ENCODE data around the gene LTB4R. TPM values are rescaled to one million over a fixed set of nuclear protein-coding genes. Genes with fewer than 3 reads are reported as not detected.

Gene LTB4R
- polyA plus RNA-seq, 2 of the 4 experiments (the other 2 are of a cell fraction), result 8.3 to 10.2 TPM

GRCh38 chr14:24309538-24310264, 1.6 kb upstream of the LTB4R start, which contains the start of gene LTB4R2:
Gene LTB4R2, plus strand, starts transcription at chr14:24310140. Its CDS starts 525 bp downstream, at chr14:24310665.
- CTCF ChIA-PET, result interaction anchor here (1.3 to 46.6 kb wide), 8 partner anchors 11 to 120 kb away, joined by 3 to 1142 read pairs (median 130); partner anchors contain the start of genes ADCY4, CBLN3, DHRS1 and KHNYN

GRCh38 chr14:24310265-24310645, 1.0 kb upstream of the LTB4R start:
- TF ChIP-seq RNF2 (IDR thresholded peaks at IDR 0.05; ENCODE audit: borderline replicate concordance, low read depth) (no peak), MYC (IDR thresholded peaks at IDR 0.05; ENCODE audit: borderline replicate concordance, low read length) (no peak), PHF8 (IDR thresholded peaks at IDR 0.05; ENCODE audit: borderline replicate concordance, low read depth) (no peak), BCL3 (IDR thresholded peaks at IDR 0.05) (no peak), JUNB (IDR thresholded peaks at IDR 0.05) (no peak), POLR2AphosphoS2 (conservative IDR thresholded peaks at IDR 0.05; ENCODE audit: low read length) (no peak), RCOR1 (IDR thresholded peaks at IDR 0.05; ENCODE audit: low read depth, low read length) (no peak), GATA3 (IDR thresholded peaks at IDR 0.05; ENCODE audit: borderline replicate concordance) (no peak), JUN (IDR thresholded peaks at IDR 0.05) (no peak), HDAC2 (IDR thresholded peaks at IDR 0.05) (no peak), PBX3 (IDR thresholded peaks at IDR 0.05) (no peak), CBX2 (IDR thresholded peaks at IDR 0.05; ENCODE audit: borderline replicate concordance, low read depth) (no peak)
- Histone ChIP-seq H3K4me3 (no peak overlapping the region), H3K27ac (no peak overlapping the region), H3K4me1 (peaks cover 16% of the 10 kb centered on the region), H3K9me3 (no peaks in the 10 kb centered on the region), H3K4me2 (no peak overlapping the region)
- ATAC-seq (no peak), DNase-seq (ENCODE audit: low read depth in 1 of 2, low spot score in 1 of 2) (no peak), FAIRE-seq (no peak)
- ChIA-PET CTCF (interaction anchor here (6.5 to 46.6 kb wide), 6 partner anchors 10 to 120 kb away, joined by 76 to 1142 read pairs (median 302); partner anchors contain the start of genes ADCY4, CBLN3, DHRS1 and KHNYN), POLR2A (no interaction called here)
- 78% methylated on average over 5 of the region's 5 CpGs for WGBS (ENCODE audit: missing lambda C conversion rate)

More at GRCh38 chr14:24309538-24310264, 1.6 kb upstream of the LTB4R start, which contains the start of gene LTB4R2:
- 90% methylated on average over 5 of the region's 5 CpGs for WGBS (ENCODE audit: missing lambda C conversion rate)
- POLR2A ChIA-PET, result no interaction called here
- H3K4me1 ChIP-seq, result peaks cover 16% of the 10 kb centered on the region
- H3K27ac ChIP-seq, result no peak within 1 kb of the TSS
- no peak for ATAC-seq
- no peak for DNase-seq (ENCODE audit: low read depth in 1 of 2, low spot score in 1 of 2)
- no peak for TF ChIP-seq REST (IDR thresholded peaks at IDR 0.05)
- no peak for TF ChIP-seq MAFK (IDR thresholded peaks at IDR 0.05; ENCODE audit: partially characterized antibody)
- no peak for TF ChIP-seq MAZ (IDR thresholded peaks at IDR 0.05; ENCODE audit: borderline replicate concordance, low read depth, low read length)
- no peak for TF ChIP-seq NFE2L2 (conservative IDR thresholded peaks at IDR 0.05; ENCODE audit: low read length)
- TF ChIP-seq GATA3 (IDR thresholded peaks at IDR 0.05; ENCODE audit: borderline replicate concordance), result no peak
- no peak for TF ChIP-seq KDM1A (IDR thresholded peaks at IDR 0.05; ENCODE audit: low read depth)
- TF ChIP-seq FOXS1 (CRISPR knock-in tag; IDR thresholded peaks at IDR 0.05), result no peak
- TF ChIP-seq ZFP36 (IDR thresholded peaks at IDR 0.05; ENCODE audit: borderline replicate concordance, partially characterized antibody), result no peak
- no peak for TF ChIP-seq ATOH8 (CRISPR knock-in tag; IDR thresholded peaks at IDR 0.05; ENCODE audit: low read depth)
- TF ChIP-seq CHD4 (IDR thresholded peaks at IDR 0.05; ENCODE audit: borderline replicate concordance), result no peak
- TF ChIP-seq FOSB (CRISPR knock-in tag; IDR thresholded peaks at IDR 0.05), result no peak
- no peak for TF ChIP-seq CBX2 (IDR thresholded peaks at IDR 0.05; ENCODE audit: borderline replicate concordance, low read depth)
- no peak within 1 kb of the TSS for H3K4me2 ChIP-seq
- H3K4me3 ChIP-seq, result no peak within 1 kb of the TSS
- no peak for FAIRE-seq
- no peaks in the 10 kb centered on the region for H3K9me3 ChIP-seq
